CD14-positive monocyte (primary cell): ENCODE measurements around the gene ZNF184. TPM values are rescaled to one million over a fixed set of nuclear protein-coding genes. Genes with fewer than 3 reads are reported as not detected.

ENCODE experiments used
- DNase-seq, 3 donors: peaks; one replicate each; pipeline ENCODE4 v3.0.0-alpha.2; 2011 to 2022
- H2AFZ ChIP-seq: 2 replicates; pipeline ENCODE4 v1.6.0; 2012; ENCODE audit warnings: mild to moderate bottlenecking, low read depth, low read length, inconsistent platforms; ENCODE audit not compliant: insufficient read depth, poor library complexity, severe bottlenecking
- H3K27ac ChIP-seq, 2 donors: 1 replicate in 1 of 2; 2 replicates in 1 of 2; pipeline ENCODE4 v1.5.1; 2012 to 2013; ENCODE audit warnings: low read length in 2 of 2, control low read depth in 1 of 2, inconsistent platforms in 1 of 2, low read depth in 1 of 2, mild to moderate bottlenecking in 1 of 2
- H3K27me3 ChIP-seq, 2 donors: one replicate each; pipeline versions ENCODE4 v1.6.0 to v1.6.1; 2011 to 2013; ENCODE audit warnings: low read length in 2 of 2; ENCODE audit not compliant: control insufficient read depth in 2 of 2, insufficient read depth in 2 of 2
- H3K36me3 ChIP-seq, 2 donors: replicated peaks in 1 of 2; 1 replicate in 1 of 2; 2 replicates in 1 of 2; pipeline versions ENCODE4 v1.5.1 to v1.6.1; 2012 to 2013; ENCODE audit warnings: low read length in 2 of 2, control low read depth in 1 of 2, inconsistent platforms in 1 of 2, mild to moderate bottlenecking in 1 of 2; ENCODE audit not compliant: insufficient read depth in 2 of 2, control insufficient read depth in 1 of 2
- H3K4me1 ChIP-seq, 2 donors: 1 replicate in 1 of 2; 2 replicates in 1 of 2; pipeline versions ENCODE4 v1.5.1 to v1.6.1; 2012 to 2013; ENCODE audit warnings: low read length in 2 of 2, control low read depth in 1 of 2, inconsistent platforms in 1 of 2, mild to moderate bottlenecking in 1 of 2, moderate library complexity in 1 of 2; ENCODE audit not compliant: insufficient read depth in 2 of 2, control insufficient read depth in 1 of 2
- H3K4me2 ChIP-seq: replicated peaks from 2 replicates; pipeline ENCODE3; 2012; ENCODE audit warnings: low read length, moderate library complexity, mild to moderate bottlenecking; ENCODE audit not compliant: poor library complexity, severe bottlenecking; ENCODE audit errors: extremely low read depth
- H3K4me3 ChIP-seq, 3 experiments: fragments of 200-600 bp in 1 of 3; sonication (generic) in 1 of 3; replicated peaks in 1 of 3; 1 replicate in 2 of 3; 2 replicates in 1 of 3; pipeline ENCODE4 v1.5.1; 2011 to 2013; ENCODE audit warnings: low read length in 3 of 3, mild to moderate bottlenecking in 3 of 3, control low read depth in 2 of 3, low read depth in 2 of 3, inconsistent platforms in 1 of 3, moderate library complexity in 1 of 3
- H3K79me2 ChIP-seq: 2 replicates; pipeline ENCODE4 v1.6.0; 2012; ENCODE audit warnings: mild to moderate bottlenecking, control low read depth, inconsistent platforms, low read length, moderate library complexity; ENCODE audit not compliant: insufficient read depth
- H3K9ac ChIP-seq: 2 replicates; pipeline ENCODE4 v1.6.0; 2017; ENCODE audit warnings: low read length, mild to moderate bottlenecking; ENCODE audit not compliant: insufficient read depth, poor library complexity, severe bottlenecking
- H3K9me3 ChIP-seq, 2 donors: replicated peaks in 1 of 2; 1 replicate in 1 of 2; 2 replicates in 1 of 2; pipeline versions ENCODE4 v1.5.1 to v1.6.1; 2012 to 2013; ENCODE audit warnings: low read length in 2 of 2, control low read depth in 1 of 2; ENCODE audit not compliant: control insufficient read depth in 1 of 2, insufficient read depth in 1 of 2
- H4K20me1 ChIP-seq: 2 replicates; pipeline ENCODE4 v1.6.0; 2012; ENCODE audit warnings: mild to moderate bottlenecking, low read length, control low read depth, moderate library complexity; ENCODE audit not compliant: insufficient read depth
- H3K27ac Mint-ChIP-seq, 7 donors: one replicate each; pipeline ENCODE4 v1.8.0; 2020; ENCODE audit warnings: mild to moderate bottlenecking in 7 of 7, mixed read lengths in 7 of 7, moderate library complexity in 6 of 7, inconsistent platforms in 2 of 7
- H3K27me3 Mint-ChIP-seq, 3 donors: one replicate each; pipeline ENCODE4 v1.8.0; 2021 to 2022; ENCODE audit warnings: low read depth in 3 of 3, mild to moderate bottlenecking in 3 of 3, mixed read lengths in 3 of 3, moderate library complexity in 3 of 3, inconsistent platforms in 1 of 3
- H3K36me3 Mint-ChIP-seq, 2 donors: one replicate each; pipeline ENCODE4 v1.8.0; 2020; ENCODE audit warnings: mixed read lengths in 2 of 2, inconsistent platforms in 1 of 2, mild to moderate bottlenecking in 1 of 2
- H3K4me1 Mint-ChIP-seq: one replicate; pipeline ENCODE4 v1.8.0; 2020; ENCODE audit warnings: mild to moderate bottlenecking, mixed read lengths
- H3K4me3 Mint-ChIP-seq, 2 donors: one replicate each; pipeline ENCODE4 v1.8.0; 2020; ENCODE audit warnings: mild to moderate bottlenecking in 2 of 2, mixed read lengths in 2 of 2, moderate library complexity in 1 of 2
- H3K9me3 Mint-ChIP-seq, 7 donors: one replicate each; pipeline ENCODE4 v1.8.0; 2020 to 2022; ENCODE audit warnings: mixed read lengths in 7 of 7, mild to moderate bottlenecking in 6 of 7, moderate library complexity in 6 of 7, inconsistent platforms in 2 of 7
- WGBS: methylation state at CpG from one replicate; pipeline ENCODE4 v1.1.5; 2013; ENCODE audit warnings: missing lambda C conversion rate; ENCODE audit not compliant: insufficient coverage; 5-methylcytosine and 5-hydroxymethylcytosine counted together
- intact Hi-C, 2 donors: fragments of 100-400 bp; cut with micrococcal nuclease; formaldehyde crosslinking; loops; one replicate each; pipeline versions ENCODE4 v1.15.0 to v1.15.1; 2023
- polyA plus RNA-seq, 3 donors: library from polyadenylated mRNA; depleted of rRNA in 1 of 3; unstranded in 2 of 3; stranded (reverse) in 1 of 3; fragments of 300-500 nt in 2 of 3; fragments of >200 nt in 1 of 3; fragmentation: Illumina TruSeq in 2 of 3; gene quantifications; 1 replicate in 2 of 3; 2 replicates in 1 of 3; pipeline ENCODE4 v1.2.3, GENCODE V29; 2012 to 2021
- TF ChIP-seq, protein P1 (sequence below): fragments of 200-600 bp; IDR thresholded peaks from one replicate; pipeline ENCODE4 v1.8.0; 2022; ENCODE audit warnings: antibody characterized with exemption, mild to moderate bottlenecking

ZNF184 gene
- polyA plus RNA-seq, 3 donors, result 1.00 to 1.5 (median 1.5) TPM

DNA sequence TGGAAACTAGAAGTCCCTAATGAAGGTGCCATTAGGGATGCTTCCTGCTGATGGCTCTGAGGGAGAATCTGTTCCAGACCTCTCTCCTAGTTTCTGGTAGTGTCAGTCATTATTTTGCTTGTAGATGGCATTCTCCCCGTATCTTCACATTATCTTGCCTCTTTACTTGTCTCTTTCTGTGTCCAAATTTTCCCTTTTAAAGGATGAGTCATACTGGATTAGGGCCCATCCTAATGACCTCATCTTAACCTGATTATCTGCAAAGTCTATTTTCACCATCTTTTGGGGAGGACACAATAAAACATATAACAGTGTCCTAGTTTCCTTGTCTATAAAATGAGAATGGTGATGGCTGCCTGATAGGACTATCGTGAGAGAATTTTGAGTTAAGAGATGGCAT, 57.0 kb downstream of the ZNF184 start:
- DNase-seq, result no peak
- H3K36me3 ChIP-seq, result no peaks in the 10 kb centered on the region
- Mint-ChIP-seq H3K27ac (no peak overlapping the region), H3K4me3 (no peak overlapping the region), H3K36me3 (no peaks in the 10 kb centered on the region), H3K4me1 (no peaks in the 10 kb centered on the region), H3K9me3 (peaks cover 12 to 28% (median 18%) of the 10 kb centered on the region in 7 donors), H3K27me3 (peaks cover 0 to 2% (median 0%) of the 10 kb centered on the region in 3 donors)
- H3K79me2 ChIP-seq, result no peaks in the 10 kb centered on the region
- H3K9me3 ChIP-seq, result peaks cover 19 to 47% of the 10 kb centered on the region in 2 donors
- H2AFZ ChIP-seq, result no peak overlapping the region
- no peak overlapping the region for H3K9ac ChIP-seq
- no peak overlapping the region for H3K27ac ChIP-seq
- no CpG with 5 or more reads among the region's 2 CpGs for WGBS
- no peak overlapping the region for H3K4me3 ChIP-seq
- no peaks in the 10 kb centered on the region for H3K4me1 ChIP-seq
- H3K4me2 ChIP-seq, result no peak overlapping the region
- no peaks in the 10 kb centered on the region for H3K27me3 ChIP-seq
- intact Hi-C loops, result no loop called here
- H4K20me1 ChIP-seq, result no peaks in the 10 kb centered on the region
- TF ChIP-seq, protein P1, sequence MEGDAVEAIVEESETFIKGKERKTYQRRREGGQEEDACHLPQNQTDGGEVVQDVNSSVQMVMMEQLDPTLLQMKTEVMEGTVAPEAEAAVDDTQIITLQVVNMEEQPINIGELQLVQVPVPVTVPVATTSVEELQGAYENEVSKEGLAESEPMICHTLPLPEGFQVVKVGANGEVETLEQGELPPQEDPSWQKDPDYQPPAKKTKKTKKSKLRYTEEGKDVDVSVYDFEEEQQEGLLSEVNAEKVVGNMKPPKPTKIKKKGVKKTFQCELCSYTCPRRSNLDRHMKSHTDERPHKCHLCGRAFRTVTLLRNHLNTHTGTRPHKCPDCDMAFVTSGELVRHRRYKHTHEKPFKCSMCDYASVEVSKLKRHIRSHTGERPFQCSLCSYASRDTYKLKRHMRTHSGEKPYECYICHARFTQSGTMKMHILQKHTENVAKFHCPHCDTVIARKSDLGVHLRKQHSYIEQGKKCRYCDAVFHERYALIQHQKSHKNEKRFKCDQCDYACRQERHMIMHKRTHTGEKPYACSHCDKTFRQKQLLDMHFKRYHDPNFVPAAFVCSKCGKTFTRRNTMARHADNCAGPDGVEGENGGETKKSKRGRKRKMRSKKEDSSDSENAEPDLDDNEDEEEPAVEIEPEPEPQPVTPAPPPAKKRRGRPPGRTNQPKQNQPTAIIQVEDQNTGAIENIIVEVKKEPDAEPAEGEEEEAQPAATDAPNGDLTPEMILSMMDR, result no peak

GRCh38 chr6:27414996-27415395, 57.9 kb downstream of the ZNF184 start:
- H3K9me3 ChIP-seq, result peaks cover 25 to 47% of the 10 kb centered on the region in 2 donors
- H2AFZ ChIP-seq, result no peak overlapping the region
- no peaks in the 10 kb centered on the region for H3K4me1 ChIP-seq
- intact Hi-C loops, result no loop called here
- Mint-ChIP-seq H3K36me3 (no peaks in the 10 kb centered on the region), H3K4me3 (no peak overlapping the region), H3K4me1 (no peaks in the 10 kb centered on the region), H3K9me3 (peaks cover 14 to 31% (median 19%) of the 10 kb centered on the region in 7 donors), H3K27me3 (peaks cover 0 to 2% (median 0%) of the 10 kb centered on the region in 3 donors), H3K27ac (no peak overlapping the region)
- no CpG with 5 or more reads among the region's 1 CpG for WGBS
- no peak for DNase-seq
- no peak overlapping the region for H3K9ac ChIP-seq
- H3K4me2 ChIP-seq, result no peak overlapping the region
- no peak overlapping the region for H3K4me3 ChIP-seq
- H3K27ac ChIP-seq, result no peak overlapping the region
- TF ChIP-seq, protein P1, result no peak
- H3K27me3 ChIP-seq, result no peaks in the 10 kb centered on the region
- no peaks in the 10 kb centered on the region for H3K79me2 ChIP-seq
- H3K36me3 ChIP-seq, result no peaks in the 10 kb centered on the region
- H4K20me1 ChIP-seq, result no peaks in the 10 kb centered on the region
